WERI-Rb-1 (cell line): Measurements from ENCODE around the gene MT1B.
A peak's percentile ranks its signal among the peaks of the same experiment; 100 is the strongest.
"Not testable (repeated sequence)": the region's sequence is repeated elsewhere in the genome, so short reads cannot be mapped to it uniquely, and the experiment has no call there.

Experiments
- DNase-seq: peaks from one replicate; pipeline ENCODE4 v3.0.0-alpha.2; 2020
- H3K27ac ChIP-seq: fragments of 250-450 bp; sonication (Bioruptor Pico); 2 replicates; pipeline ENCODE4 v1.5.1; 2020; ENCODE audit warnings: mild to moderate bottlenecking, moderate library complexity
- H3K27me3 ChIP-seq: fragments of 250-450 bp; sonication (Bioruptor Pico); 2 replicates; pipeline ENCODE4 v1.5.1; 2021; ENCODE audit warnings: mild to moderate bottlenecking, low read depth, moderate library complexity; ENCODE audit not compliant: insufficient read depth, severe bottlenecking
- H3K36me3 ChIP-seq: fragments of 250-450 bp; sonication (Bioruptor Pico); 2 replicates; pipeline ENCODE4 v1.5.1; 2020; ENCODE audit warnings: mild to moderate bottlenecking, moderate library complexity
- H3K4me3 ChIP-seq: 2 replicates; pipeline ENCODE4 v1.5.1; 2011; ENCODE audit warnings: low read depth, mild to moderate bottlenecking, control low read depth, low read length
- H3K9me3 ChIP-seq: fragments of 250-450 bp; sonication (Bioruptor Pico); 2 replicates; pipeline ENCODE4 v1.5.1; 2021; ENCODE audit warnings: mild to moderate bottlenecking, moderate library complexity; ENCODE audit not compliant: severe bottlenecking
- TF ChIP-seq, protein P1 (sequence below): IDR thresholded peaks from 2 replicates; pipeline ENCODE4 v1.5.1; 2011; ENCODE audit warnings: low read depth, mild to moderate bottlenecking, control low read depth, inconsistent platforms, low read length

MT1B gene

GRCh38 chr16:56672761-56673536 lies 21.3 kb downstream of the MT1B start:
- peak overlapping the region; percentile 82; the same call in 1 of the 2 replicates for H3K27ac ChIP-seq
- no peaks in the 10 kb centered on the region for H3K36me3 ChIP-seq
- no peak overlapping the region for H3K4me3 ChIP-seq
- no peak for DNase-seq
- H3K27me3 ChIP-seq, result no peaks in the 10 kb centered on the region
- no peaks in the 10 kb centered on the region for H3K9me3 ChIP-seq
- TF ChIP-seq, protein P1, sequence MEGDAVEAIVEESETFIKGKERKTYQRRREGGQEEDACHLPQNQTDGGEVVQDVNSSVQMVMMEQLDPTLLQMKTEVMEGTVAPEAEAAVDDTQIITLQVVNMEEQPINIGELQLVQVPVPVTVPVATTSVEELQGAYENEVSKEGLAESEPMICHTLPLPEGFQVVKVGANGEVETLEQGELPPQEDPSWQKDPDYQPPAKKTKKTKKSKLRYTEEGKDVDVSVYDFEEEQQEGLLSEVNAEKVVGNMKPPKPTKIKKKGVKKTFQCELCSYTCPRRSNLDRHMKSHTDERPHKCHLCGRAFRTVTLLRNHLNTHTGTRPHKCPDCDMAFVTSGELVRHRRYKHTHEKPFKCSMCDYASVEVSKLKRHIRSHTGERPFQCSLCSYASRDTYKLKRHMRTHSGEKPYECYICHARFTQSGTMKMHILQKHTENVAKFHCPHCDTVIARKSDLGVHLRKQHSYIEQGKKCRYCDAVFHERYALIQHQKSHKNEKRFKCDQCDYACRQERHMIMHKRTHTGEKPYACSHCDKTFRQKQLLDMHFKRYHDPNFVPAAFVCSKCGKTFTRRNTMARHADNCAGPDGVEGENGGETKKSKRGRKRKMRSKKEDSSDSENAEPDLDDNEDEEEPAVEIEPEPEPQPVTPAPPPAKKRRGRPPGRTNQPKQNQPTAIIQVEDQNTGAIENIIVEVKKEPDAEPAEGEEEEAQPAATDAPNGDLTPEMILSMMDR, result no peak

DNA sequence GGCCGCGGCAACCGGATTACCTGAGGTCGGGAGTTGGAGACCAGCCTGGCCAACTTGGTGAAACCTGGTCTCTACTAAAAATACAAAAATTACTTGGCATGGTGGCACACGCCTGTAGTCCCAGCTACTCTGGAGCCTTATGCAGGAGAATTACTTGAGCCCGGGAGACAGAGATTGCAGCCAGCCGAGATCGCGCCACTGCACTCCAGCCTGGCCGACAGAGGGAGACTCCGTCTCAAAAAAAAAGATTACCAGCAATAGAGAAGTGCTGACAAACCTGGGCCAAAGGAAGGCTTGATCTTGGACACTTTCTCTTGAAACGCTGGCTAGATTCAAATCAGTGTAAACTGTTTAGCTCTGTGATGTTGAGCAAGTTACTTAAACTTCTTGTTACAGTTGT lies 22.2 kb downstream of the MT1B start:
- Histone ChIP-seq H3K27ac (peak overlapping the region; percentile 82), H3K4me3 (no peak overlapping the region), H3K36me3 (no peaks in the 10 kb centered on the region), H3K27me3 (no peaks in the 10 kb centered on the region), H3K9me3 (no peaks in the 10 kb centered on the region)
- TF ChIP-seq, protein P1, result peak; percentile 62
- peak; percentile 67 for DNase-seq

DNA sequence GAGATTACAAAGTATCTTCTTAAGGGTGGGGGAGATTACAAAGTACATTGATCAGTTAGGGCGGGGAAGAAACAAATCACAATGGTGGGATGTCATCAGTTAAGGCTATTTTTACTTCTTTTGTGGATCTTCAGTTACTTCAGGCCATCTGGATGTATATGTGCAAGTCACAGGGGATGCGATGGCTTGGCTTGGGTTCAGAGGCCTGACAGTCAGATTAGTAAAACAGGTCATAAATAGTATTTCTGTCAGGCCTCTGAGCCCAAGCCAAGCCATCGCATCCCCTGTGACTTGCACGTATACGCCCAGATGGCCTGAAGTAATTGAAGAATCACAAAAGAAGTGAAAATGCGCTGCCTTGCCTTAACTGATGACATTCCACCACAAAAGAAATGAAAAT lies 22.9 kb downstream of the MT1B start:
- peak overlapping the region; percentile 82 for H3K27ac ChIP-seq
- DNase-seq, result peak; percentile 66
- H3K36me3 ChIP-seq, H3K9me3 ChIP-seq, H3K4me3 ChIP-seq, H3K27me3 ChIP-seq: not testable (repeated sequence)

DNA sequence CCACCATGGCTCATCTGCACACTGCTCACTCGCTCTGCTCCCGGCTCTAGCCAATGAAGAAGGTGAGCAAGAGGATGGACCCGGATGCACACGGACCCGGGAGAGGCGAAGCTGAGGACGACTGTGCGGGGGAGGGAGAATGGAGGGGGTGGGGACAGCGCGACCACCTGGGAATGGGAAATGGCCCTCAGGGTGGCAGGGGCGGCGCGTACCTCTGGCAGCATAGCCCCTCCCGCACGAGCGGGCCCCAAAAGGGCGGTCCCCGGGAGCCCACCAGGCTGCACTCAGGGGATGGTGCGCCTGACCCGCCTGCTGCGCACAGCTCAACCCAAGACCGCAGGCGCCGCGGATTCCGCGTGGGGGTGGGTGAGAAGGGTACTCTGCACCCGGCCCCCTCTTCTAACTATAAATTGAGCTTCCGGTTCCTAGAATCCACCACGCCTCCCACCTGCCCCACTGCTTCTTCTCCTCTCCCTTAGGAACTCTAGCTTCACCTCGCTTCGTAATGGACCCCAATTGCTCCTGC lies 24.1 kb downstream of the MT1B start:
- DNase-seq, result no peak
- Histone ChIP-seq H3K36me3 (no peaks in the 10 kb centered on the region), H3K27ac (no peak overlapping the region), H3K9me3 (no peaks in the 10 kb centered on the region), H3K4me3 (no peak overlapping the region), H3K27me3 (no peaks in the 10 kb centered on the region)
- TF ChIP-seq, protein P1, result no peak

GRCh38 chr16:56677474-56677873 lies 25.8 kb downstream of the MT1B start:
- no peak overlapping the region for H3K27ac ChIP-seq
- no peaks in the 10 kb centered on the region for H3K36me3 ChIP-seq
- no peaks in the 10 kb centered on the region for H3K27me3 ChIP-seq
- no peaks in the 10 kb centered on the region for H3K9me3 ChIP-seq
- no peak for DNase-seq
- no peak overlapping the region for H3K4me3 ChIP-seq
- TF ChIP-seq, protein P1, result no peak

GRCh38 chr16:56679078-56679730 lies 27.5 kb downstream of the MT1B start:
- no peak overlapping the region for H3K4me3 ChIP-seq
- peak overlapping the region; percentile 72 for H3K27ac ChIP-seq
- H3K9me3 ChIP-seq, result no peaks in the 10 kb centered on the region
- no peaks in the 10 kb centered on the region for H3K36me3 ChIP-seq
- TF ChIP-seq, protein P1, result no peak
- peak; percentile 86 for DNase-seq
- H3K27me3 ChIP-seq, result no peaks in the 10 kb centered on the region
